GM10248 (cell line): ENCODE results near the gene TM7SF2.

Experiments used
- CTCF ChIA-PET: fragments of 300-600 bp; sonication (Branson Sonifier 250); formaldehyde crosslinking; extraction: SDS; loops from one replicate; lab custom pipeline; 2021; ENCODE audit warnings: antibody characterized with exemption; lab: Yijun Ruan, JAX
- POLR2A ChIA-PET: fragments of 350-650 bp; sonication (Branson Sonifier 250); formaldehyde crosslinking; extraction: SDS; loops from one replicate; lab custom pipeline; 2020; ENCODE audit warnings: antibody characterized with exemption; lab: Yijun Ruan, JAX
- DNase-seq: peaks from one replicate; pipeline ENCODE4 v3.0.0; 2012; ENCODE audit errors: extremely low spot score
- TF ChIP-seq, protein P1 (sequence below): IDR thresholded peaks from 2 replicates; pipeline ENCODE4 v1.5.1; 2012; ENCODE audit warnings: mild to moderate bottlenecking, low read depth; ENCODE audit errors: extremely low read depth, missing control alignments, control extremely low read depth

The TM7SF2 gene

GRCh38 chr11:65095427-65095826 lies 16.2 kb upstream of the TM7SF2 start:
- POLR2A ChIA-PET, result interaction anchor here (0.7 kb wide), 1 partner anchor 20 kb away, joined by 6 read pairs; no protein-coding TSS in a partner anchor
- CTCF ChIA-PET, result interaction anchor here (1.1 to 10.5 kb wide), 2 partner anchors 12 to 15 kb away, joined by 5 to 165 read pairs; partner anchors contain the start of genes CDCA5, TM7SF2 and ZFPL1
- no peak for DNase-seq
- TF ChIP-seq, protein P1, sequence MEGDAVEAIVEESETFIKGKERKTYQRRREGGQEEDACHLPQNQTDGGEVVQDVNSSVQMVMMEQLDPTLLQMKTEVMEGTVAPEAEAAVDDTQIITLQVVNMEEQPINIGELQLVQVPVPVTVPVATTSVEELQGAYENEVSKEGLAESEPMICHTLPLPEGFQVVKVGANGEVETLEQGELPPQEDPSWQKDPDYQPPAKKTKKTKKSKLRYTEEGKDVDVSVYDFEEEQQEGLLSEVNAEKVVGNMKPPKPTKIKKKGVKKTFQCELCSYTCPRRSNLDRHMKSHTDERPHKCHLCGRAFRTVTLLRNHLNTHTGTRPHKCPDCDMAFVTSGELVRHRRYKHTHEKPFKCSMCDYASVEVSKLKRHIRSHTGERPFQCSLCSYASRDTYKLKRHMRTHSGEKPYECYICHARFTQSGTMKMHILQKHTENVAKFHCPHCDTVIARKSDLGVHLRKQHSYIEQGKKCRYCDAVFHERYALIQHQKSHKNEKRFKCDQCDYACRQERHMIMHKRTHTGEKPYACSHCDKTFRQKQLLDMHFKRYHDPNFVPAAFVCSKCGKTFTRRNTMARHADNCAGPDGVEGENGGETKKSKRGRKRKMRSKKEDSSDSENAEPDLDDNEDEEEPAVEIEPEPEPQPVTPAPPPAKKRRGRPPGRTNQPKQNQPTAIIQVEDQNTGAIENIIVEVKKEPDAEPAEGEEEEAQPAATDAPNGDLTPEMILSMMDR, result no peak

DNA sequence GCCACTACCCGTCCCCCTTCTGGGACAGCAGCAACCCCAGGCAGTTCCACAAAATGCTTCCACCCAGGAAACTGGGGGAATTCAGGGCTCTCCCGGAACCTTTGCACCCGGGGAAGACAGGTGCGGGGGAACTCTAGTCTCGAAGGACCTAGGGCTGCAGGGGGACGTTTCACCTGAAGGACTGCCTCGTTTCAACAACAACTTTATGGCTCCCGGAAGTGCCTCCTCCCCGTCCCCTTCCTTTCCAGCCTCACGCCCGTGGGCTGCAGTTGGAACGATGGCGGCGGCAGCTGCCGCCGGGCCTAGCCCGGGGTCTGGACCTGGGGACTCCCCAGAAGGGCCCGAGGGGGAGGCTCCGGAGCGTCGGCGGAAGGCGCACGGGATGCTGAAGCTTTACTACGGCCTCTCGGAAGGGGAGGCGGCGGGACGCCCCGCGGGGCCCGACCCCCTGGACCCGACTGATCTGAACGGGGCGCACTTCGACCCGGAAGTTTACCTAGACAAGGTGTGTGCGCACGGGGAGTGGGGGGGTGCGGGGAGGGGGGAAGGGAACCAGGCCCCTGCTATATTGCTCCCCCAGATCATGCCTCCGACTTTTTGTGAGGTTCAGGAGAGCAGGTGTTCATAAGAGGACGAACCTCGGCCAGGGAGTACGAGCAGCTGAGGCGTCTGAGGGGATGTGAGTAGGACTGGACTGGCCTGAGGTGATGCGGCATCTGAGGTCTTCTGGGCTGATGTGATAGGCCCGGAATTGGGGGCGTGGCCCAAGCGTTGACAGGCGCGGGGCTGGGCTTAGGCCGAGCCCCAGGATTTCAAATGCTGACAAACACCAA lies 15.5 kb upstream of the TM7SF2 start, which contains the start of gene VPS51:
Gene VPS51, plus strand, starts transcription at position 241 of the 833 bp plus-strand sequence. Its CDS starts 37 bp downstream, at position 278.
- CTCF ChIA-PET, result interaction anchor here (1.0 to 10.5 kb wide), 3 partner anchors 15 to 69 kb away, joined by 3 to 165 read pairs (median 5); partner anchors contain the start of genes SNX15 and TM7SF2
- DNase-seq, result peak; percentile 90
- POLR2A ChIA-PET, result interaction anchor here (0.5 to 1.3 kb wide), 3 partner anchors 16 to 311 kb away, joined by 3 to 4 read pairs (median 3); partner anchors contain the start of gene TM7SF2
- TF ChIP-seq, protein P1, result no peak

GRCh38 chr11:65096926-65097325 lies 14.7 kb upstream of the TM7SF2 start:
- TF ChIP-seq, protein P1, result no peak
- CTCF ChIA-PET, result interaction anchor here (1.0 to 10.5 kb wide), 4 partner anchors 14 to 70 kb away, joined by 3 to 165 read pairs (median 4); partner anchors contain the start of genes FAU, MRPL49, SNX15 and TM7SF2

GRCh38 chr11:65100674-65101350 lies 10.9 kb upstream of the TM7SF2 start:
- no peak for DNase-seq
- POLR2A ChIA-PET, result interaction anchor here (3.3 kb wide), 1 partner anchor 10 kb away, joined by 14 read pairs; the partner anchor contains the start of gene TM7SF2

More at GRCh38 chr11:65096926-65097325, 14.7 kb upstream of the TM7SF2 start:
- no peak for DNase-seq
- POLR2A ChIA-PET, result interaction anchor here (0.5 to 1.3 kb wide), 4 partner anchors 15 to 310 kb away, joined by 3 to 4 read pairs (median 4); partner anchors contain the start of genes FAU, MRPL49 and TM7SF2

GRCh38 chr11:65102142-65103095 lies 9.3 kb upstream of the TM7SF2 start:
- DNase-seq, result no peak
- CTCF ChIA-PET, result interaction anchor here (0.7 to 10.5 kb wide), 3 partner anchors 8 to 90 kb away, joined by 3 to 165 read pairs (median 5); partner anchors contain the start of gene TM7SF2
- TF ChIP-seq, protein P1, result no peak
- POLR2A ChIA-PET, result no interaction called here

More at GRCh38 chr11:65100674-65101350, 10.9 kb upstream of the TM7SF2 start:
- CTCF ChIA-PET, result interaction anchor here (10.5 kb wide), 1 partner anchor 10 kb away, joined by 165 read pairs; the partner anchor contains the start of gene TM7SF2
- TF ChIP-seq, protein P1, result no peak
